ENCODE results near the gene GALM.

- TF ChIP-seq, protein P1, sequence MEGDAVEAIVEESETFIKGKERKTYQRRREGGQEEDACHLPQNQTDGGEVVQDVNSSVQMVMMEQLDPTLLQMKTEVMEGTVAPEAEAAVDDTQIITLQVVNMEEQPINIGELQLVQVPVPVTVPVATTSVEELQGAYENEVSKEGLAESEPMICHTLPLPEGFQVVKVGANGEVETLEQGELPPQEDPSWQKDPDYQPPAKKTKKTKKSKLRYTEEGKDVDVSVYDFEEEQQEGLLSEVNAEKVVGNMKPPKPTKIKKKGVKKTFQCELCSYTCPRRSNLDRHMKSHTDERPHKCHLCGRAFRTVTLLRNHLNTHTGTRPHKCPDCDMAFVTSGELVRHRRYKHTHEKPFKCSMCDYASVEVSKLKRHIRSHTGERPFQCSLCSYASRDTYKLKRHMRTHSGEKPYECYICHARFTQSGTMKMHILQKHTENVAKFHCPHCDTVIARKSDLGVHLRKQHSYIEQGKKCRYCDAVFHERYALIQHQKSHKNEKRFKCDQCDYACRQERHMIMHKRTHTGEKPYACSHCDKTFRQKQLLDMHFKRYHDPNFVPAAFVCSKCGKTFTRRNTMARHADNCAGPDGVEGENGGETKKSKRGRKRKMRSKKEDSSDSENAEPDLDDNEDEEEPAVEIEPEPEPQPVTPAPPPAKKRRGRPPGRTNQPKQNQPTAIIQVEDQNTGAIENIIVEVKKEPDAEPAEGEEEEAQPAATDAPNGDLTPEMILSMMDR (IDR thresholded peaks at IDR 0.05) = no peak
- TF ChIP-seq POLR2A (IDR thresholded peaks at IDR 0.05) = no peak
- TF ChIP-seq EP300 (IDR thresholded peaks at IDR 0.05) = no peak
Observed at GRCh38 chr2:38754506-38754905, 88.6 kb downstream of the GALM start.
